ENCODE measurements around the gene THRSP.

DNA sequence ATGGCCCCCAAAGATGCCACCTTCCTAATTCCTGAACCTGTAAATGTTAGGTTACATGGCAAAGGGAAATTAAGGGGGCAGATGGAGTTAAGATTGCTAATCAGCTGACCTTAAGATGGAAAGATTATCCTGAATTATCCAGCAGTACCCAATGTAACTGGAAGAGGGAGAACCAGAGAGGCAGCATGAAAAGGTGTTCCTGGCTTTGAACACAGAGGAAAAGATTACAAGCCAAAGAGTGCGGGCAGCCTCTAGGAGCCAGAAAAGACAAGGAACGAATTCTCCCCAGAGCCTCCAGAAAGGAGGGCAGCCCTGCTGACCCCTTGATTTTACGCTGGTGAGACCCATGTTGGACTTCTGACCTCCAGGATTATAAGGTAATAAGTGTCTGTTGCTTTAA is 15.1 kb upstream of the THRSP start:
- TF ChIP-seq, protein P1, sequence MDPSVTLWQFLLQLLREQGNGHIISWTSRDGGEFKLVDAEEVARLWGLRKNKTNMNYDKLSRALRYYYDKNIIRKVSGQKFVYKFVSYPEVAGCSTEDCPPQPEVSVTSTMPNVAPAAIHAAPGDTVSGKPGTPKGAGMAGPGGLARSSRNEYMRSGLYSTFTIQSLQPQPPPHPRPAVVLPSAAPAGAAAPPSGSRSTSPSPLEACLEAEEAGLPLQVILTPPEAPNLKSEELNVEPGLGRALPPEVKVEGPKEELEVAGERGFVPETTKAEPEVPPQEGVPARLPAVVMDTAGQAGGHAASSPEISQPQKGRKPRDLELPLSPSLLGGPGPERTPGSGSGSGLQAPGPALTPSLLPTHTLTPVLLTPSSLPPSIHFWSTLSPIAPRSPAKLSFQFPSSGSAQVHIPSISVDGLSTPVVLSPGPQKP (IDR thresholded peaks at IDR 0.05; ENCODE audit: borderline replicate concordance, low read depth, low read length) = no peak
- TF ChIP-seq, protein P2, sequence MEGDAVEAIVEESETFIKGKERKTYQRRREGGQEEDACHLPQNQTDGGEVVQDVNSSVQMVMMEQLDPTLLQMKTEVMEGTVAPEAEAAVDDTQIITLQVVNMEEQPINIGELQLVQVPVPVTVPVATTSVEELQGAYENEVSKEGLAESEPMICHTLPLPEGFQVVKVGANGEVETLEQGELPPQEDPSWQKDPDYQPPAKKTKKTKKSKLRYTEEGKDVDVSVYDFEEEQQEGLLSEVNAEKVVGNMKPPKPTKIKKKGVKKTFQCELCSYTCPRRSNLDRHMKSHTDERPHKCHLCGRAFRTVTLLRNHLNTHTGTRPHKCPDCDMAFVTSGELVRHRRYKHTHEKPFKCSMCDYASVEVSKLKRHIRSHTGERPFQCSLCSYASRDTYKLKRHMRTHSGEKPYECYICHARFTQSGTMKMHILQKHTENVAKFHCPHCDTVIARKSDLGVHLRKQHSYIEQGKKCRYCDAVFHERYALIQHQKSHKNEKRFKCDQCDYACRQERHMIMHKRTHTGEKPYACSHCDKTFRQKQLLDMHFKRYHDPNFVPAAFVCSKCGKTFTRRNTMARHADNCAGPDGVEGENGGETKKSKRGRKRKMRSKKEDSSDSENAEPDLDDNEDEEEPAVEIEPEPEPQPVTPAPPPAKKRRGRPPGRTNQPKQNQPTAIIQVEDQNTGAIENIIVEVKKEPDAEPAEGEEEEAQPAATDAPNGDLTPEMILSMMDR (conservative IDR thresholded peaks at IDR 0.05; ENCODE audit: low read depth, low read length) = no peak
- TF ChIP-seq MAZ (IDR thresholded peaks at IDR 0.05; ENCODE audit: borderline replicate concordance, low read depth, low read length) (no peak), RAD21 (IDR thresholded peaks at IDR 0.05; ENCODE audit: low read length) (no peak), CEBPB (IDR thresholded peaks at IDR 0.05; ENCODE audit: low read depth, low read length) (no peak)

Measured in IMR-90 (cell line).